Measurements from ENCODE around the gene CYP2W1. TPM values are rescaled to one million over a fixed set of nuclear protein-coding genes. Genes with fewer than 3 reads are reported as not detected.
"Not testable (repeated sequence)": the region's sequence is repeated elsewhere in the genome, so short reads cannot be mapped to it uniquely, and the experiment has no call there.

Gene CYP2W1
- total RNA-seq, 6 experiments from 2014 or later: 0.15 to 0.25 TPM; not detected in 4

GRCh38 chr7:954330-955238, 28.4 kb upstream of the CYP2W1 start, which contains the start of gene ADAP1:
TSS of gene ADAP1 (minus strand) at chr7:954680. CDS start at chr7:954477, 203 bp downstream.
- Mint-ChIP-seq H3K36me3 (ENCODE audit: low read depth) (no peaks in the 10 kb centered on the region), H3K27ac (no peak within 1 kb of the TSS), H3K4me3 (no peak within 1 kb of the TSS; the same call in 1 of the 2 replicates), H3K9me3 (no peaks in the 10 kb centered on the region), H3K27me3 (ENCODE audit: insufficient read depth) (peaks cover 32% of the 10 kb centered on the region), H3K4me1 (ENCODE audit: low read depth) (no peaks in the 10 kb centered on the region)
- TF ChIP-seq CTCF (IDR thresholded peaks at IDR 0.05): no peak
- no peak for DNase-seq

- H3K27me3 Mint-ChIP-seq (ENCODE audit: insufficient read depth): peaks cover 28% of the 10 kb centered on the region
- no peak overlapping the region for H3K4me3 Mint-ChIP-seq
- no peaks in the 10 kb centered on the region for H3K9me3 Mint-ChIP-seq
- H3K4me1 Mint-ChIP-seq (ENCODE audit: low read depth): no peaks in the 10 kb centered on the region
- TF ChIP-seq CTCF (IDR thresholded peaks at IDR 0.05): no peak
- no peak overlapping the region for H3K27ac Mint-ChIP-seq
- no peak for DNase-seq
- no peaks in the 10 kb centered on the region for H3K36me3 Mint-ChIP-seq (ENCODE audit: low read depth)
Measured at GRCh38 chr7:956031-956430, 26.9 kb upstream of the CYP2W1 start.

GRCh38 chr7:957418-958220, 25.4 kb upstream of the CYP2W1 start:
- H3K27me3 Mint-ChIP-seq (ENCODE audit: insufficient read depth): peaks cover 20% of the 10 kb centered on the region
- H3K4me3 Mint-ChIP-seq: no peak overlapping the region
- no peaks in the 10 kb centered on the region for H3K4me1 Mint-ChIP-seq (ENCODE audit: low read depth)
- H3K36me3 Mint-ChIP-seq (ENCODE audit: low read depth): no peaks in the 10 kb centered on the region
- no peak overlapping the region for H3K27ac Mint-ChIP-seq
- TF ChIP-seq CTCF (IDR thresholded peaks at IDR 0.05): no peak
- H3K9me3 Mint-ChIP-seq: no peaks in the 10 kb centered on the region
- no peak for DNase-seq

GRCh38 chr7:958221-959200, 24.5 kb upstream of the CYP2W1 start:
- no peaks in the 10 kb centered on the region for H3K4me1 Mint-ChIP-seq (ENCODE audit: low read depth)
- H3K4me3 Mint-ChIP-seq: no peak overlapping the region
- H3K36me3 Mint-ChIP-seq (ENCODE audit: low read depth): no peaks in the 10 kb centered on the region
- H3K27me3 Mint-ChIP-seq (ENCODE audit: insufficient read depth): peaks cover 19% of the 10 kb centered on the region
- DNase-seq: no peak
- H3K27ac Mint-ChIP-seq: no peak overlapping the region
- H3K9me3 Mint-ChIP-seq: no peaks in the 10 kb centered on the region
- TF ChIP-seq CTCF (IDR thresholded peaks at IDR 0.05): no peak

GRCh38 chr7:959271-959670, 23.7 kb upstream of the CYP2W1 start:
- DNase-seq: no peak
- Mint-ChIP-seq H3K27me3 (ENCODE audit: insufficient read depth) (peaks cover 22% of the 10 kb centered on the region), H3K9me3 (no peaks in the 10 kb centered on the region), H3K27ac (no peak overlapping the region), H3K36me3 (ENCODE audit: low read depth) (no peaks in the 10 kb centered on the region), H3K4me1 (ENCODE audit: low read depth) (no peaks in the 10 kb centered on the region), H3K4me3 (no peak overlapping the region)
- no peak for TF ChIP-seq CTCF (IDR thresholded peaks at IDR 0.05)

GRCh38 chr7:959740-960139, 23.2 kb upstream of the CYP2W1 start:
- H3K4me1 Mint-ChIP-seq (ENCODE audit: low read depth); H3K9me3 Mint-ChIP-seq; DNase-seq; H3K36me3 Mint-ChIP-seq (ENCODE audit: low read depth); H3K27ac Mint-ChIP-seq; H3K4me3 Mint-ChIP-seq: not testable (repeated sequence)
- peaks cover 22% of the 10 kb centered on the region for H3K27me3 Mint-ChIP-seq (ENCODE audit: insufficient read depth)
